Endometrium (tissue), 2 donors: ENCODE results near the gene PRAME.
"Not testable (repeated sequence)": the region's sequence is repeated elsewhere in the genome, so short reads cannot be mapped to it uniquely, and the experiment has no call there.

Experiments used
- FAIRE-seq: peaks from 2 replicates; lab custom pipeline; 2012; peaks lifted over from hg19 to GRCh38; lab: Jason Lieb, UNC
- donor health status: control.
- donor health status: control.

PRAME gene

DNA sequence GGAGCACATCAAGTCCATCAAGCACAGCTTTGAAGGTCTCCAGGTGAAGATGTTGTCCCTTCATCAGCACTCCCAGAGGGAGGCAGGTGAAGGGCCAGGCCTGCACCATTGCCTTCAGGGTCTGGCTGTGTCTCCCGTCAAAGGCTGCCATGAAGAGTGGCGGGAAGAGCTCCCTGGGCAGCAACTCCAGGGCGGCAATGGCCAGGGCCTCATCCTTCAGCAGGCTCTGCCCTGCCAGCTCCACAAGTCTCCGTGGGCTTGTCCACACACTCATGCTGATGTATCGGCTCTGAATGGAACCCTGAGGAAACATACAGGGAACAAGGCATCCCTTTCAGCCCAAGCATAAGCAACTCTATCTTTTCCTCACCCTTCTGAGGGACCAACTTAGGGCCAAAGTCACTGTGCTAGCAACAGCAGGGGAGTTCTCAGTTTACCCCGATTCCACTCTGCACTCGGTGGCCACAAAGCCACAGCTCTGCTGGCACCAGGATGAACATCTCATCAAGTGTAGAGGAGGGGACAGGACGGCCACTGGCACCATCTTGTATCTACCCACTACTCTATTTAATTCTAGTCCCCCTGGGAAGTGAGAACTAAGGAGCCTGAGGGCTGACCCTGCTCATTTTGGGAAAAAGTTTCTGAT, 8.2 kb downstream of the PRAME start:
- FAIRE-seq, result no peak

DNA sequence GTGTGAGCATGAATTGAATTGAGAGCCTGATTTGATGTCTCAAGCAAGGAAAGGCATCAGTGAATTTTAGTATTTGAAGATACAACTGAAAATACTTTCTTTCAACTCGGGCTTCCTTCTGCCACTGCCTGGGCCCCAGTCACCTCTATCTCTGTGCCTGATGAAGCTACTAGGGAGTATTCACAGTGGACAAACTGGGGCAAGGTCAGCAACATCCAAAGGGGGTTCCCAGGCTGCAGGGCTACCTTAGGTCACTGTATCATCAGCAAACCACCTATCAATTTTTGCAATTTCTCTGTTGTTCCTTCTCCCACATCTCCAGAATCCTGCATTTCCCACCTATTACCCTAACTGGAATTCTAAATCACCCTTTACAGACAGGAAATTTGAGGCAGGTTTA, 10.2 kb downstream of the PRAME start:
- FAIRE-seq, result no peak

DNA sequence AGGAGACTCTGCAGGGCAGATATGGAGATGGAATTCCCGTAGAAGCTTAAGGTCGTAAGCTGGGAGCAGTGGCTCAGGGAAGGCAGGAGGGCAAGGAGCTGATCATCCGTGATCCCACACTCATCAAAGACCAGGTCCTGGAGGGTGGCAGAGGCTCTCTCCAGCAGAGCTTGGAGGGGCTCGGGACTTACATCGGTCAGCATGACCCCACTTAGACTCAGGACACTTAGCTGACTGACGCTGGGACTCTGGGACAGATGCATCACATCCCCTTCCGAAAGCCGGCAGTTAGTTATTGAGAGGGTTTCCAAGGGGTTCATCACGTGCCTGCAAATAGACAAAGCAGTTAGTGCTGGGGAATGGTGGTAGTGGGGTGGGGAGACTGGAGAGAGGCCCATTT, 10.7 kb downstream of the PRAME start:
- no peak for FAIRE-seq

DNA sequence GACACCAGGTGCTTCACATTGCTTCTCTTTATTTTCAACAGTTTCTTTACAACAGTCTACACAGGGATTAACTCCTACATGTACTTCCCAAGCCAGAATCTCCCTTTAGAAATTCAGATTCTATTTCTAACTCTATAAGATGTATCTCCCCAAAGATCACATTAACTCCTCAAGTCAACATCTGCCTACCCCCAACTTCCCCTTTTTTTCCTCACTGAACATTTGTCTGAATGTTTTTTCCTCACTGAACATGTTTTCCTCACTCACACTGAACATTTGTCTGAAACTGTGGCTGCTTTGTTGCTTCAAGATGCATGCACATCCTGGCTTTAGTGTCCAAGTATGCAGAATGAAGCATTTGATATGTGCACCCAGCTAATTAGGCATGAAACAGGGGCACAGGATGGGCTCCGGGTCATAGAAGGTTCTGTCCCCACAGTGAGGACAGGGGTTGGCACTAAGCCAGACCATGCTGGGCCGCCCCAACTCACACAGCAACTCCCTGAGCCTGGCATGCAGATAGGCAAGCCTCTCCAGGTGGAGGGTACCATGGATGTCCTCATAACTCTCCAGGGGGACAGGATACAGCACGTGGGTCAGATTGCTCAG, 11.3 kb downstream of the PRAME start:
- FAIRE-seq, result no peak

DNA sequence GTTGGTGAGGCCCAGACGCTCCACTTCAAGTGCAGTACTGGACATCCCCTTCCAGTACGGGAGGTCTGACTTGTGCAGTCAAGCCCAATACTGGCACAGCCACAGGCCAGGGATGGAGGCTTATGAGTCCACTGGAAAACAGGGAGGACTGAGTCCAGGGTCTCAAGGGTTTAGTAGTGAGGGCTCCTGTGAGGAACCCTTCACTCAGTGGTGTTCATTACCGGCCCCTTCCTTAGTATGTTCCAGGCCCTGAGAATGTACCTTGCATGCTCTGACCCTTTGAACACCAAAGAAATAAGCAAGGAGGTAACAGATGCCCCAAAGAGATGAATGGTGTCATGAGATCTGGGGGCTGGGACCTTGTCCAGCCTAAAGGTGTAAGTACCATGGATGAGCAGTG, 11.8 kb downstream of the PRAME start:
- no peak for FAIRE-seq

DNA sequence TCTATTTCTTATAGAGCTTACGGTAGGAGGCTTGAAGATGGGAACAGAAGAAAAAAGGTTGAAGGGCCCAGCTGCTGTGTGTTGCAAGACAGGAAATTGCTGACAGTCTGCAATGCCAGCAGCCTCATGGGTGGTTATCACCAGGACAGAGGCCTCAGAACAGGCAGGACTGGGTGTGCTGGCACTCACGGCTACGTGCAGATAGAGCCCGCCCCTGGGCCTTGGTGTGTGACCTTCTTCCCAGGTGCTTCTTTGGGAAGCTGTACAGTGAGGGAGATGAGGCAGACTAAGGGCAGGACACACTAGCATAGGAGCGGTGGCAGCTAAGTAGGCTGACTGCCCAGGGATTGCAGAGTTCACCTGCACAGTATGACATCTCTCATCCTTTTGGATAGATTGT, 12.6 kb downstream of the PRAME start:
- no peak for FAIRE-seq

DNA sequence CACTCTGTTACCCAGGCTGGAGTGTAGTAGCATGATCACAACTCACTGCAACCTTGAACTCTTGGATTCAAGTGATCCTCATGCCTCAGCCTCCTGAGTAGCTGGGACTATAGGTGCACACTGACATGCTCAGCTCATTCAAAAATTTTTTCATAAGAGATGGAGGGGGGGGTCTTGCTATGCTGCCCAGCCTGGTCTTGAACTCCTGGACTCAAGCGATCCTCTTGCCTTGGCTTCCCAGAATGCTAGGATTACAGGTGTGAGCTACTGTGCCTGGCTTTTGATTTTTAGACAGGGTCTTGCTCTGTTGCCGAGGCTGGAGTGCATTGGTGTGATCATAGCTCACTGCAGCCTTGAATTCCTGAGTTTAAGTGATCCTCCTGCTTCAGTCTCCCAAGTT, 14.0 kb downstream of the PRAME start:
- no peak for FAIRE-seq

DNA sequence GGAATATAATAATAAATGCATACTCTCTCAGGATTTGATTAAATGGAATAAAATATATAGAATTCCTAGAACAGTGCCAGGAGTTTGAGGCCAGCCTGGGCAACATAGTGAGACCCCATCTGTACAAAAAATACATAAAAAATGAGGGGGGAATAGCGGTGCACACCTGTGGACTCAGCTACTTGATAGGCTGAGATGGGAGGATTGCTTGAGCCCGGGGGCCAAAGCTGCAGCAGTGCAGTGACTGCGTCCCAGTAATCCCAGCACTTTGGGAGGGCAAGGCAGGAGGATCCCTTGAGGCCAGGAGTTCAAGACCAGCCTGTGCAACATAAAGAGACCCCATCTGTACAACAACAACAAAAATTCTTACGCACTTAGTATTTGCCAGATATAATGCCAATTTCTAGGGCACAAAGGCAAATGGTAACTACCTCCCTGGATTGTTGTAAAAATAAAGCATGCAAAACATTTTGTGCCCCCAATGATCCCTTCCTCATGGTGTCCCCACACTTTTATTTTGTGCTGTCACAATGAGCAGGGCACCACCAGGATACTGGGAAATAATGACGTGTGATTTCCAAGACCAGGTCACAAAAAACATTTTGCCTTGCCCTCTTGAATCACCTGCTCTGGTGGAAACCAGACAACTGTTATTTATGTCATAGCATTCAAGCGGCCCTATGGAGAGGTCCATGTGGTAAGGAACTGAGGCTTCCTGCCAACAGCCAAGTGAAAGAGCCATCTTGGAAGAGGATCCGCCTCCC, 20.7 kb downstream of the PRAME start:
- no peak for FAIRE-seq

DNA sequence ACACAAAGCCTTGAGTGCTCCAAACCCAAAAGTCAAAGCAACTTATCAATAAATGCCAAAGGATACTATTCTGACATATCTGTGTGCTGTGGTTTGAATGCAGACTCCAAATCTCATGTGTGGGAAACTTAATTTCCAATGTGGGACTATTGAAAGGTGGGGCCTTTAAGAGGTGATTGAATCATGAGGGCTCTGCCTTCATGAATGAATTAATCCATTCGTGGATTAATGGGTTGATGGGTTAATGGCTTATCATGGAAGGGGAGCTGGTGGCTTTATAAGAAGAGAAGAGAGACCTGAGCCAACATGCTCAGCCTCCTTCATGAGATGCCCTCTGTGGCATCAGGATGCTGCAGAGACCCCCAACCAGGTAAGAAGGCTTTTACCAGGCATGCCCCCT, 22.1 kb downstream of the PRAME start:
- FAIRE-seq, result no peak

DNA sequence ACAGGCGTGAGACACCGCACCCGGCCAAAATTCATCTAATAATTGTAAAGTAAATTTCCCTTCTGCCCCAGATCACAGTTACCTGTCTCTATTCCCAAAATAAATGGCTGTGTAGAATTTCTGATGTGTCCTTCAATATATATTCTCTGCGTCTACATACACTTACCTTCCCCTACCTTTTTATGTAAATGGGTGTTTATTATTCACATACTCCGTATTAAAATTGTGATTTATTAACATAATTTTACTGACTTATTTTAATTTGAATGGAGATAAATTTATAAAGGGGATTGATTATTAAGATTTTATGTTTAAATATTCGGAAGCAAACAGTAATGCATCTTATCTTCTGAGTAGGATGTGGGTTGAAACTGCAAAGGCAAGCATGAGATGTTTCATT, 22.6 kb downstream of the PRAME start:
- FAIRE-seq, result no peak

DNA sequence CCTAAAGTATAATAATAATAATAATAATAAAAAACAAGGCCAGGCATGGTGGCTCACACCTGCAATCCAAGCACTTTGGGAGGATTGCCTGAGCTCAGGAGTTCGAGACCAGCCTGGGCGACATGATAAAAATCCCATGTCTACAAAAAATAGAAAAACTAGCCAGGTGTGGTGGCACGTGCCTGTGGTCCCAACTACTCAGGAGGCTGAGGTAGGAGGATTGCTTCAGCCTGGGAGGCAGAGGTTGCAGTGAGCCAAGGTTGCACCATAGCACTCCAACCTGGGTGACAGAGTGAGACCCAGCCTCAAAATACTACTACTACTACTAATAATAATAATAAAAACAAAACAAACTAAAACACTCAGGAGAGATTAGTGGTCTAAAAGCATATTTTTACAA, 23.4 kb downstream of the PRAME start:
- no peak for FAIRE-seq

DNA sequence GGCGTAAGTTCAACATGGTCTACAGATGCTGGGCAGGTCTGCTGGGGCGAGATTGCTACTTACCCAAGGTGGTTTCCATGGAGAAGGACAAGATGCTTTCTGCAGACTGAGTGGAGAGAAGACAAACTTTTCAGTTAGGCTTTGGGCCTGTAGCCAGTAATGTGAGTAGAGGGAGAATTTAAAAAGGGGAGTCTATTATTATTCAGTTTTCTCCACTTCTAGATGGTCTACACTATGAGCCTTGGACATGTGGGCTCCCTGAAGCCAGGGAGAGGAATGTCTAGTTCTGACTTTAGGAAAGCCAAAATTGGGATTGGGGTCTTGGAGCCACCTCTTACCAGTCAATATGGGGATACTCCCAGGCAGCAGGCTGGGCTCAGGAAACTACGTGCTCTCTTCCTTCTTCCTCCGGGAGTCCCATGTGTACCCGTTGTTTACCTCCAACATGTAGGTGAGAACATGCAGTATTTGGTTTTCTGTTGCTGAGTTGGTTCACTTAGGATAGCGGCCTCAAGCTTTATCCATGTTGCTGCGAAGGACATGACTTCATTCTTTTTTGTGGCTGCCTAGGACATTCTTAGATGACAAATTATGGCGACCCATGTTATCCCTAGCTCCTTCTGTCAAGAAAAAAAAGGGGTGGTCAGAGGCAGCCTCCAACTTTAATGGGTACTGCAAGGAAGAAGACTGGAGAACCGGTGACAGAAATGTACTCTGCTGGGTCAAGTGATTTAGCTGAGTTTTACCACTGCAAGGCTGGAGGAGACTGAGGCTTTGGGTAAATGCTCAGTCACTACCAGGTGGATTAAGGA, 24.3 kb downstream of the PRAME start:
- FAIRE-seq, result no peak

DNA sequence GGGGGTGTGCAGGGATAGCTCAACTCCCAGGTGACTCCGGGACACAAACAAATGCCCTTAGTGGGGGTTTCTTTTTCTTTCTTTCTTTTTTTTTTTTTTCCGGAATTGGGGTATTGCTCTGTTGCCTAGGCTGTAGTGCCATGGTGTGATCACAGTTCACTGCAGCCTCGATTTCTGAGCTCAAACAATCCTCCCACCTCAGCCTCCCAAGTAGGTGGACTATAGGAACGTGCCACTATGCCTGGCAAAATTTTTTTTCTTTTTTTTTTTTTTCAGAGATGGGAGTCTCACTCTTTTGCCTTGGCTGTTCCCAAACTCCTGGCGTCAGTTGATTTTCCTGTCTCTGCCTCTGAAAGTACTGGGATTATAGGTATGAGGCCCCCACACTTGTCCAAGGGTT, 25.2 kb downstream of the PRAME start:
- FAIRE-seq, result no peak

DNA sequence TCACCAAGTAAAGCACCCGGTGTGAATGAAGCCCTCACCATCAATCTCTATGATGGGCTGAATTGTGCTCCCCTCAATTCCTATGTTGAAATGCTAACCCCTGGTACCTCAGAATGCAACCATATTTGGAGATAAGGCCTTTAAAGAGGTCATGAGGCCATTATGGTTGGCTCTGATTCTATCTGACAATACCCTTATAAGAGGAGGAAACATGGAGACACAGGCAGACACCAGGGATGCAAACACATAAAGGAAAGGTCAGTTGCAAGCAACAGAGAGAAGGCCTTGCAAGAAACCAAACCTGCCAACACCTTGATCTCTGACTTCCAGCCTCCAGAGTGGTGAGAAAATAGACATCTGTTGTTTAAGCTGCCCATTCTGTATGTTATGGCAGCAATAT, 25.6 kb downstream of the PRAME start:
- FAIRE-seq, result no peak

DNA sequence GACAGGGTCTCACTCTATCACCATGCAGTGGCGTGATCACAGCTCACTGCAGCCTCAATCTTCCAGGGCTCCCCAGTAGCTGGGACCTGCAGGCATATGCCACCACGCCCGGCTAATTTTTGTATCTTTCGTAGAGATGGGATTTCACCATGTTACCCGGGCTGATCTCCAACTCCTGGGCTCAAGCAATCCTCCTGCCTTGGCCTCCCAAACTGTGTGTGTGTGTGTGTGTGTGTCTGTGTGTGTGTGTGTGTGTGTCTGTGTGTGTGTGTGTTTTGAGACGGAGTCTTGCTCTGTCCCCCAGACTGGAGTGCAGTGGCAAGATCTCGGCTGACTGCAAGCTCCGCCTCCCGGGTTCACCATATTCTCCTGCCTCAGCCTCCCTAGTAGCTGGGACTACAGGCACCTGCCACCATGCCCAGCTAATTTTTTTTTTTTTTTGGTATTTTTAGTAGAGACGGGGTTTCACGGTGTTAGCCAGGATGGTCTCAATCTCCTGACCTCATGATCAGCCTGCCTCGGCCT, 26.5 kb downstream of the PRAME start:
- not testable (repeated sequence) for FAIRE-seq

DNA sequence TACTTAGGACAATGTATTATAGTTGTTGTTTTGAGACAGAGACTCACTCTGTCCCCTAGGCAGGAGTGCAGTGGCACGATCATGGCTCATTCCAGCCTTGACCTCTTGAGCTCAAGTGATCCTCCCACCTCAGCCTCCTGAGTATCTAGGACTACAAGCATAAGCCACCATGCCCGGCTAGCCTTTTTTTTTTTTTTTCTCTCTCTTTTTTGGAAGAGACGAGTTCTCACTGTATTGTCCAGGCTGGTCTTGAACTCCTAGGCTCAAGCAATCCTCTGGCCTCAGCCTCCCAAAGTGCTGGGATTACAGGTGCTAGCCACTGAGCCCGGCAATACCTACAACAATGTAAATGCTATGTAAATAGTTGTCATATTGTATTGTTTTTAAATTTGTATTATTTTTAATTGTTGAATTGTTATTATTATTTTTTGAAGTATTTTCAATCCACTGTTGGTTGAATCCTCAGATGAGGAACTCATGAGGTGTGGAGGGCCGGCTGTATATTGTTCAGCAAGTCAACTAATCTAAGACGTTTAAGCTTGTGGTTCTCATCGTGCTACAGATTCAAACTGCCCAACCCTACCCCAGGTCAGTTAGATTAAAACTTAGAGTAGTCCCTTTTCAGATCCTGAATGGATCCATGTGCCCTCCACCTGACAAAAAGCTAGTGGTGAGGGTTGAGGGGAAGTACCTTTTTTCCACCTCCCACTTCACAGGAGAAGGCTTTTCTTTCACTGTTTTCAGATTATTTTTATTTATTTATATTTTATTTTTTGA, 27.1 kb downstream of the PRAME start:
- FAIRE-seq, result no peak

DNA sequence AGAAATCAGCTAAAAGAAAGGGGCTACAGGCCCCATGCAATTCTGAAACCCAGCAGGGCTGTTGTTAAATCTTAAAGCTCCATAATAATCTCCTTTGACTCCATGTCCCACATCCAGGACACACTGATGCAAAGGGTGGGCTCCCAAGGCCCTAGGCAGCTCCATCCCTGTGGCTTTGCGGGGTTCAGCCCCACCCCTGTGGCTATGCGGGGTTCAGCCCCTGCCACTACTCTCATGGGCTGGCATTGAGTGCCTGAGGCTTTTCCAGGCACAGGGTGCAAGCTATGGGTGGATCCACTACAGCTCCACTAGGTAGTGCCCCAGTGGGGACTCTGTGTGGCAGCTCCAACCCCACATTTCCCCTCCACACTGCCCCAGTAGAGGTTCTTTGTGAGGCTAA, 30.3 kb downstream of the PRAME start:
- no peak for FAIRE-seq

DNA sequence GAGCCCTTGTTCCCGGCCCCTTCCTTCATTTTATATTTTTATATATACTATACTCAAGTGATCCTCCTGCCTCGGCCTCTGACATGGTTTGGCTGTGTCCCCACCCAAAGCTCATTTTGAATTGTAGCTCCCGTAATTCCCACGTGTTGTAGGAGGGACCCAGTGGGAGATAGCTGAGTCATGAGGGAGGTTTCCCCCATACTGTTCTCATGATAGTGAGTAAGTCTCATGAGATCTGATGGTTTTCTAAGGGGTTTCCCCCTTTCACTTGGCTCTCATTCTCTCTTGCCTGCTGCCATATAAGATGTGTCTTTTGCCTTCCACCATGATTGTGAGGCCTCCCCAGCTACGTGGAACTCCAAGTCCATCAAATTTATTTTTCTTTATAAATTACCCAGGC, 31.8 kb downstream of the PRAME start:
- no peak for FAIRE-seq

DNA sequence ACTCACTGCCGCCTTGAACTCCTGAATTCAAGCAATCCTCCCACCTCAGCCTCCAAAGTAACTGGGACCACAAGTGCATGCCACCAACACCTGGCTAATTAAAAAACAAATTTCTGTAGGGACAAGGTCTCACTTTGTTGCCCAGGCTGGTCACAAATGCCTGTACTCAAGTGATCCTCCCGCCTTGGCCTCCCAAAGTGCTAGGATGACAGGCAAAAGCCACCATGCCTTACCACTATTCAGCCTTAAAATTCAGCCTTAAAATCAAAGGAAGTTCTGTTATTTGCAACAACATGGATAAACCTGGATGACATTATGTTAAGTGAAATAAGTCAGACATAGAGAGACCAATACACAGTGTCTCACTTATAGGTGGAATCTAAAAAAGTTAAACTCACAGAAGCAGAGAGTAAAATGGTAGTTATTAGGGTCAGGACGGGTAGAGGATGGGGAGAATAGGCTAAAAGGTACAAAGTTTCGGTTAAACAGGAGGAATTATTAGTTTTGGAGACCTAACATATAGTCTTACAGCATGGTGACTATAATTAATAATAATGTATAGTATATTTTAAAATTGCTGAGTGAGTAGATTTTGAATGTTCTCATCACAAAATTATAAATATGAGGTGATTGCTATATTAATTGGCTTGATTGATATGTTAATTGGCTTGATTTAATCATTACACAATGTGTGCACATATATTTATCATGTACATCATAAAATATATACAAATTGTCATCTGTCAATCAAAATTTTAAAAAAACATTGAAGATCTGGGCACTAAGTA, 32.7 kb downstream of the PRAME start:
- FAIRE-seq, result no peak

DNA sequence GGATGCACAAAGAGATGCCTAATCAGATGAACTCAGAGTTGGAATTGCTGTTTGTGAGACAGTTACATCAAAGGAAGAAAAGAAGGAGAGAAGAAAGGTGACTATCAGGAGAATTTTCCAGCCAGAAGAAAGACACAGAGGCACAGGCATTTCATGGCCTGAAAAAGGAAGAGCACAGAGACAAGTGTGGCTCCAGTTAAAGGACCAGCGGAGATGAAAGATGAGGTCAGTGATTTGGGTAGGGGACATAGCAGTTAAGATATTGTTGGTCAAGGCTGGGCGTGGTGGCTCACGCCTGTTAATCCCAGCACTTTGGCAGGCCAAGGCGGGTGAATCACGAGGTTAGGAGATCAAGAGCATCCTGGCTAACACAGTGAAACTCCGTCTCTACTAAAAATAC, 35.6 kb downstream of the PRAME start:
- no peak for FAIRE-seq

DNA sequence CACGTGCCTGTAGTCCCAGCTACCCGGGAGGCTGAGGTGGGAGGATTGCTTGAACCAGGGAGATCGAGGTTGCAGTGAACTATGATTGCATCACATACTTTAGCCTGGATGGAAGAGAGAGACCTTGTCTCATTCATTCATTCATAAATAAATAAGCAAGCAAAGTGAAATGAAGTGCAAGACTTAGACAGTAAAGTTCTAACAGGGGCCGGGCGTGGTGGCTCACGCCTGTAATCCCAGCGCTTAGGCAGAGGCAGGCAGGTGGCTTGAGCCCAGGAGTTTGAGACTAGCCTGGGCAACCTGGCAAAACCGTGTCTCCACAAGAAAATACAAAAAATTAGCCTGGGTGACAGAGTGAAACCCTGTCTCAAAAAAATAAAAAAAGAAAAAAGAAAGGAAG, 37.4 kb downstream of the PRAME start:
- no peak for FAIRE-seq
